ENCODE results near the gene CDK4.
A peak's percentile ranks its signal among the peaks of the same experiment; 100 is the strongest.

Gene CDK4

DNA sequence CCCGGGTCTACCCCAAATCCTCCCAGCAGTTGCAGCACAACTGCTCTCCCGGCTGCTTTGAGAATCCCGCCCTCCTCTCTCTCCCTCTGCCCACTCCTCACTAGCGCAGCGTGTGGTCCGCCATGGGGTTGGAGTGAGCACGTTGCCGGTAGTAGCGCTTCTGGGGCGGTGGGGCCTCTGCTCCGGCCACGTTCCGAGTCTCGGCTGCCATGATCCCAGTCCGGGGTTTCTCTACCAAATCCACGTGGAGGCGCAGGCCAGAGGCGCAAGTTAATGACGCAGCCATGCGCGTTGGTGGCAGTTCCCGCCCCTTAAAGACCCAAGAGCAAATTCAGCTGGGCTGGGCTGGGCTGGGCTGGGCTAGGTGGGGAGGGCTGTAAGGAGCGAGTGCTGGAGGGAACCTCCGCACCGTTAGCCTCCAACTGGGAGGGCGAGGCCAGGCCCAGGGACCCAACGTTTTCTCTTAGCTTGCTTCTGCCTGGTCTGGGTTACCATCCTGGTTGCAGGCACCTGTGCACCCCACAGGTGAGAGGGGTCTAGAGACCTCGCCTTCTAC is 19.8 kb upstream of the CDK4 start, which contains the start of gene METTL1:
METTL1 (minus strand) TSS at position 233 of the 556 bp plus-strand sequence; CDS start at position 211, 22 bp downstream.
- Histone ChIP-seq H3K9ac (ENCODE audit: insufficient read length, low read depth) (peak within 1 kb of the TSS; percentile 95), H3K36me3 (ENCODE audit: insufficient read depth, insufficient read length, low read length) (peaks cover 44% of the 10 kb centered on the region), H3K4me1 (ENCODE audit: insufficient read depth, insufficient read length) (peaks cover under 1% of the 10 kb centered on the region), H3K4me3 (ENCODE audit: insufficient read length, low read depth) (peak within 1 kb of the TSS; percentile 94), H3K9me3 (ENCODE audit: insufficient read depth, low read length) (no peaks in the 10 kb centered on the region), H3K27me3 (ENCODE audit: insufficient read depth, insufficient read length) (no peaks in the 10 kb centered on the region)
- peak; percentile 97 for DNase-seq (ENCODE audit: low read depth, low spot score)
- TF ChIP-seq YY1 (IDR thresholded peaks at IDR 0.05; ENCODE audit: insufficient read depth, insufficient read length) (peak; percentile 68), SUZ12 (IDR thresholded peaks at IDR 0.05; ENCODE audit: extremely low read depth, insufficient read depth, insufficient read length) (no peak), ZNF274 (IDR thresholded peaks at IDR 0.05; ENCODE audit: low read depth, low read length) (no peak)

DNA sequence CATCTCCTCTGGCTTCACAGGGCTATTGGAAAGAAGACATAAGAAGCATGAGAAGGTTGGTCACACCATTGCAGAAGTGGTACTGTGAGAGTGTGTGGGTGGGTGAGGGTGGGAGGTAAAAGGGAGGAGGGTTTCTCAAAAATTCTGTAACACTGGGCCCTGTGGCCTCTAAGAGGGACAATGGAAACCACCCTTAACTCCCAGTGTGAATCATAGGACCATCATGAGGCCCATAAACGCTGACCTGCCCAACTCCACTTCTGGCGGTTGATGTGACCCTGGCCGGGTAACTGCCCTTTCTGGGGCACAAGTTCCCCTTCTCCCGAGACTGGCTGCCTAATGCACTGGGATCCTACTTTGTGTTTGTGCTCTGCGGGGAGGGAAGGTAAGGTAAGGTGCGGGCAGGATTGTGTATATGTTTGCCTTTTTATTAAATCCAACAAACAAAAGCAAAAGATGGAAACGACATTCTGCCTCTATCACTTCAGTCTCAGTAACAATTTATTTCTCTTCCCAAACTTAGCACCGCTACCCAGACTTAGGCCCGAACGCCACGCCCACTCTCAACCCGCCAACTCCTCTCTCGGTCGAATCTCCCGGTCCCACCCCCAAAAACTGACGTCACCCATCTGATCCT is 19.2 kb upstream of the CDK4 start:
- no peaks in the 10 kb centered on the region for H3K9me3 ChIP-seq (ENCODE audit: insufficient read depth, low read length)
- H3K4me3 ChIP-seq (ENCODE audit: insufficient read length, low read depth) = peak overlapping the region; percentile 94
- H3K4me1 ChIP-seq (ENCODE audit: insufficient read depth, insufficient read length) = peaks cover 5% of the 10 kb centered on the region
- peak overlapping the region; percentile 95 for H3K9ac ChIP-seq (ENCODE audit: insufficient read length, low read depth)
- TF ChIP-seq SUZ12 (IDR thresholded peaks at IDR 0.05; ENCODE audit: extremely low read depth, insufficient read depth, insufficient read length) = no peak
- no peak for TF ChIP-seq ZNF274 (IDR thresholded peaks at IDR 0.05; ENCODE audit: low read depth, low read length)
- no peak for TF ChIP-seq YY1 (IDR thresholded peaks at IDR 0.05; ENCODE audit: insufficient read depth, insufficient read length)
- peaks cover 6% of the 10 kb centered on the region for H3K27me3 ChIP-seq (ENCODE audit: insufficient read depth, insufficient read length)
- DNase-seq (ENCODE audit: low read depth, low spot score) = peak; percentile 92
- peaks cover 42% of the 10 kb centered on the region for H3K36me3 ChIP-seq (ENCODE audit: insufficient read depth, insufficient read length, low read length)

DNA sequence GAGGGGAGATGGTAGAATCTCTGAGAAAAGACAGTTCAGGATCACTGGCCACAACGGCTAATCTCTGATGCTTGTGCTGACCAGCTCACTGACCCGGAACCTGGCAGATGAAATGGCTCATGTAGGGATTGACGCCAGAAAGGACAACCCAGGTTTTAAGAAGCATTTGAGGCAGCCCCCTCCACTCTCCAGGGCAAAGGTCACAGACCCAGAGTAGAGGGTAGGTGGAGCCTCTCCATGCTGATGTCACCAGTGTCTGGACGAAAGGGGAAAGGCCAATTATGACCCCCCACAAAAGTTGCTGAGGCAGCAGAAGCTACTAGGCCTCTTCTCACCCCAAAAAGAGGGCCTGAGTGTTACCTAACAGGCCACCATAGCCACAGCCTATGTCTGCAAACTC is 18.6 kb upstream of the CDK4 start:
- Histone ChIP-seq H3K36me3 (ENCODE audit: insufficient read depth, insufficient read length, low read length) (peaks cover 42% of the 10 kb centered on the region), H3K4me1 (ENCODE audit: insufficient read depth, insufficient read length) (peaks cover 10% of the 10 kb centered on the region), H3K27me3 (ENCODE audit: insufficient read depth, insufficient read length) (peaks cover 12% of the 10 kb centered on the region), H3K4me3 (ENCODE audit: insufficient read length, low read depth) (no peak overlapping the region), H3K9me3 (ENCODE audit: insufficient read depth, low read length) (no peaks in the 10 kb centered on the region), H3K9ac (ENCODE audit: insufficient read length, low read depth) (peak overlapping the region; percentile 29)
- no peak for DNase-seq (ENCODE audit: low read depth, low spot score)
- no peak for TF ChIP-seq SUZ12 (IDR thresholded peaks at IDR 0.05; ENCODE audit: extremely low read depth, insufficient read depth, insufficient read length)
- TF ChIP-seq YY1 (IDR thresholded peaks at IDR 0.05; ENCODE audit: insufficient read depth, insufficient read length) = no peak
- TF ChIP-seq ZNF274 (IDR thresholded peaks at IDR 0.05; ENCODE audit: low read depth, low read length) = no peak

DNA sequence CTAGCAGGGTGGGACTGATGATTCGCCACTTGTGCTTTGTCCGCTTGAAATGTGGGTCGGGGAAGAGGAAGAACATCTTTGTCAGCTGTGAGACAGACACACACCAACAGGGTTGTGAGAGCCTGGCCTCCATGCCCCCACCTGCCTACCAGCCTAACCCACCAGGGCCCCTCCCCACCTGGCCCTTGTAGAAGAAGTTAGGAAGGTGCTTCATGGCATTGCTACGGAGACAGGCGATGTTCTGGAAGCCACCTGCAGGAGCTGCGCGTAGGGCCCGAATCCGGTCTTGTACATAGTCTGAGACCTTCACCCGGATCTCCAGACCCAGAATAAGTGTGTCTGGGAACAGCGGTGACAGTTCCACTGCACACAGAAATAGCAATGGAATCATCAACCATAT is 17.5 kb upstream of the CDK4 start:
- Histone ChIP-seq H3K9me3 (ENCODE audit: insufficient read depth, low read length) (no peaks in the 10 kb centered on the region), H3K9ac (ENCODE audit: insufficient read length, low read depth) (no peak overlapping the region), H3K36me3 (ENCODE audit: insufficient read depth, insufficient read length, low read length) (peaks cover 38% of the 10 kb centered on the region), H3K4me1 (ENCODE audit: insufficient read depth, insufficient read length) (peaks cover 15% of the 10 kb centered on the region), H3K27me3 (ENCODE audit: insufficient read depth, insufficient read length) (peaks cover 23% of the 10 kb centered on the region), H3K4me3 (ENCODE audit: insufficient read length, low read depth) (no peak overlapping the region)
- no peak for DNase-seq (ENCODE audit: low read depth, low spot score)
- TF ChIP-seq SUZ12 (IDR thresholded peaks at IDR 0.05; ENCODE audit: extremely low read depth, insufficient read depth, insufficient read length) (no peak), YY1 (IDR thresholded peaks at IDR 0.05; ENCODE audit: insufficient read depth, insufficient read length) (no peak), ZNF274 (IDR thresholded peaks at IDR 0.05; ENCODE audit: low read depth, low read length) (no peak)

- DNase-seq (ENCODE audit: low read depth, low spot score) = no peak
- TF ChIP-seq ZNF274 (IDR thresholded peaks at IDR 0.05; ENCODE audit: low read depth, low read length) (no peak), YY1 (IDR thresholded peaks at IDR 0.05; ENCODE audit: insufficient read depth, insufficient read length) (no peak), SUZ12 (IDR thresholded peaks at IDR 0.05; ENCODE audit: extremely low read depth, insufficient read depth, insufficient read length) (no peak)
These were observed 15.8 kb upstream of the CDK4 start for GRCh38 chr12:57767876-57768275.

GRCh38 chr12:57767305-57767698 is 15.2 kb upstream of the CDK4 start:
- Histone ChIP-seq H3K9ac (ENCODE audit: insufficient read length, low read depth) (peak overlapping the region; percentile 57), H3K36me3 (ENCODE audit: insufficient read depth, insufficient read length, low read length) (peaks cover 45% of the 10 kb centered on the region), H3K27me3 (ENCODE audit: insufficient read depth, insufficient read length) (peaks cover 39% of the 10 kb centered on the region), H3K9me3 (ENCODE audit: insufficient read depth, low read length) (no peaks in the 10 kb centered on the region; the same call in 1 of the 2 replicates), H3K4me1 (ENCODE audit: insufficient read depth, insufficient read length) (peaks cover 15% of the 10 kb centered on the region), H3K4me3 (ENCODE audit: insufficient read length, low read depth) (peak overlapping the region; percentile 16)
- no peak for DNase-seq (ENCODE audit: low read depth, low spot score)
- TF ChIP-seq YY1 (IDR thresholded peaks at IDR 0.05; ENCODE audit: insufficient read depth, insufficient read length) = no peak
- no peak for TF ChIP-seq ZNF274 (IDR thresholded peaks at IDR 0.05; ENCODE audit: low read depth, low read length)
- no peak for TF ChIP-seq SUZ12 (IDR thresholded peaks at IDR 0.05; ENCODE audit: extremely low read depth, insufficient read depth, insufficient read length)

More at GRCh38 chr12:57767876-57768275, 15.8 kb upstream of the CDK4 start:
- Histone ChIP-seq H3K4me3 (ENCODE audit: insufficient read length, low read depth) (no peak overlapping the region), H3K9me3 (ENCODE audit: insufficient read depth, low read length) (no peaks in the 10 kb centered on the region; the same call in 1 of the 2 replicates), H3K9ac (ENCODE audit: insufficient read length, low read depth) (no peak overlapping the region), H3K4me1 (ENCODE audit: insufficient read depth, insufficient read length) (peaks cover 15% of the 10 kb centered on the region), H3K27me3 (ENCODE audit: insufficient read depth, insufficient read length) (peaks cover 39% of the 10 kb centered on the region), H3K36me3 (ENCODE audit: insufficient read depth, insufficient read length, low read length) (peaks cover 39% of the 10 kb centered on the region)
